ENCODE results near the gene CADPS2. TPM values are rescaled to one million over a fixed set of nuclear protein-coding genes. Genes with fewer than 3 reads are reported as not detected.

The CADPS2 gene
- total RNA-seq, 2 donors from 2014 or later, result 31.9 to 63.9 TPM

DNA sequence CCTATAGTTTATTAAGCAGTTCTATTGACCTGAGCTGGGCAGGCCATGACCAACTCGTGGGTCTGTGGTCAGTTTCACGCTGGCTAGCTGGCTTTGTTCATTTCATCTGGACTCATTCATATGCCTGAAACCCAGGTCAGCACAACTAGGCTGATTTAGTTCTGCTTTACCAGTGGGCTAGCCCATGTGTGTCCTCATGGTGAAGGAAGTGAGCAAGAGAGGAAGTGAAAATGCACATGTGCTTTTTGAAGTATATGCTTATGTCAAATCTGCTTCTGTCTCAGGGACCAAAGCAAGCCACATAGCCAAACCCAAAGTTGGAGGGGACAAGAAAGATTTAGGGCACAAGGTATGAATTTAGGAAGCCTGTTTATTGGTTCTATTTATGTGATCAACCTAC, 341.8 kb downstream of the CADPS2 start:
- DNase-seq (peak in 1 of 4 donors; percentile 10), ATAC-seq (no peak)
- Histone ChIP-seq H3K36me3 (replicated peaks in 1 of 2; ENCODE audit: insufficient read depth in 1 of 2, low read depth in 2 of 2) (no peaks in the 10 kb centered on the region), H3K27ac (no peak overlapping the region), H3K4me1 (no peaks in the 10 kb centered on the region), H3K9me3 (no peaks in the 10 kb centered on the region), H3K4me3 (no peak overlapping the region), H3K27me3 (no peaks in the 10 kb centered on the region)
- WGBS, 2 donors, result 67 to 82% methylated on average over 2 of the region's 2 CpGs
- intact Hi-C loops (cut with DNase I), result no loop called here
- TF ChIP-seq, protein P1, sequence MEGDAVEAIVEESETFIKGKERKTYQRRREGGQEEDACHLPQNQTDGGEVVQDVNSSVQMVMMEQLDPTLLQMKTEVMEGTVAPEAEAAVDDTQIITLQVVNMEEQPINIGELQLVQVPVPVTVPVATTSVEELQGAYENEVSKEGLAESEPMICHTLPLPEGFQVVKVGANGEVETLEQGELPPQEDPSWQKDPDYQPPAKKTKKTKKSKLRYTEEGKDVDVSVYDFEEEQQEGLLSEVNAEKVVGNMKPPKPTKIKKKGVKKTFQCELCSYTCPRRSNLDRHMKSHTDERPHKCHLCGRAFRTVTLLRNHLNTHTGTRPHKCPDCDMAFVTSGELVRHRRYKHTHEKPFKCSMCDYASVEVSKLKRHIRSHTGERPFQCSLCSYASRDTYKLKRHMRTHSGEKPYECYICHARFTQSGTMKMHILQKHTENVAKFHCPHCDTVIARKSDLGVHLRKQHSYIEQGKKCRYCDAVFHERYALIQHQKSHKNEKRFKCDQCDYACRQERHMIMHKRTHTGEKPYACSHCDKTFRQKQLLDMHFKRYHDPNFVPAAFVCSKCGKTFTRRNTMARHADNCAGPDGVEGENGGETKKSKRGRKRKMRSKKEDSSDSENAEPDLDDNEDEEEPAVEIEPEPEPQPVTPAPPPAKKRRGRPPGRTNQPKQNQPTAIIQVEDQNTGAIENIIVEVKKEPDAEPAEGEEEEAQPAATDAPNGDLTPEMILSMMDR (IDR thresholded peaks at IDR 0.05), result no peak
- TF ChIP-seq POLR2A (IDR thresholded peaks at IDR 0.05), result no peak

DNA sequence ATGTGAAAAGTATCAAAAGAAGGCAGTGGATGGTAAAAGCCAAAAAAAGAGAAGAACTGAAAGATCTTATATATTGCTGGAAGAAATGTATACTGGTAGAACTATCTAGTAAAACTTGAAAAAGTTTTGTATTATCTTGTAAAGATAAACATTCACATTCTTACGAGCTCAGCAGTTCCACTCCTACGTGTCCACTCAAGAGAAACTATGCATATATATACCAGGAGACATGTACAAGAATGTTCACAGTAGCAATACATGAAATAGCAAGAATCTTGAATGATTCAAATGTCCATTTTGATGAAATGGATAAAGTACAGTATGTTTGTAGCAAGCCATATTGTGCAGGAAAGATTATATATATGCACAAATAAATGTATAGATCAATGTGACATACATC, 342.4 kb downstream of the CADPS2 start:
- Histone ChIP-seq H3K4me1 (no peaks in the 10 kb centered on the region), H3K27ac (no peak overlapping the region), H3K4me3 (no peak overlapping the region), H3K27me3 (no peaks in the 10 kb centered on the region), H3K9me3 (no peaks in the 10 kb centered on the region), H3K36me3 (replicated peaks in 1 of 2; ENCODE audit: insufficient read depth in 1 of 2, low read depth in 2 of 2) (no peaks in the 10 kb centered on the region)
- no peak for TF ChIP-seq POLR2A (IDR thresholded peaks at IDR 0.05)
- TF ChIP-seq, protein P1 (IDR thresholded peaks at IDR 0.05), result no peak
- 83 to 94% methylated on average over 2 of the region's 2 CpGs for WGBS, 2 donors
- ATAC-seq, result no peak
- DNase-seq, result no peak
- intact Hi-C loops (cut with DNase I), result no loop called here

DNA sequence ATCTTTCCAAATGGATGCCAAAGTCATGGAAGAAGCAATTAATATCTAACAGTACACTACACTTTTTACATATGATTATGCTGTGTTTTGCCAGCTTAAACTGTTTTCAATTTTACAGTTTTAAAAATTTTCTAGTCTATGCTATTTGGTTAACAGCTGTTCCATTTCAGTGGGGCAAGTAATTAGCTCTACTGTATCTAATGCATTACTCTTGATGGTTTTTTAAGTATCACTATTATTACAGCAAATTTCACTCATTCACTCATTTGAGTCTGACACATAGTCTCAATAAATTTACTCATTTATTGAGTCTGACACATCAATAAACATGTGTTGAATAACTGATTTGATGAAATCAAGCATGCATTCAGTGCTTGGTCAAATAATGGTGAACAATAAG, 343.1 kb downstream of the CADPS2 start:
- H3K4me1 ChIP-seq, result no peaks in the 10 kb centered on the region
- DNase-seq, result no peak
- no peak overlapping the region for H3K4me3 ChIP-seq
- TF ChIP-seq, protein P1 (IDR thresholded peaks at IDR 0.05), result no peak
- no peak for TF ChIP-seq POLR2A (IDR thresholded peaks at IDR 0.05)
- H3K27me3 ChIP-seq, result no peaks in the 10 kb centered on the region
- intact Hi-C loops (cut with DNase I), result no loop called here
- no peak for ATAC-seq
- no peaks in the 10 kb centered on the region for H3K36me3 ChIP-seq (replicated peaks in 1 of 2; ENCODE audit: insufficient read depth in 1 of 2, low read depth in 2 of 2)
- no peaks in the 10 kb centered on the region for H3K9me3 ChIP-seq
- H3K27ac ChIP-seq, result no peak overlapping the region

DNA sequence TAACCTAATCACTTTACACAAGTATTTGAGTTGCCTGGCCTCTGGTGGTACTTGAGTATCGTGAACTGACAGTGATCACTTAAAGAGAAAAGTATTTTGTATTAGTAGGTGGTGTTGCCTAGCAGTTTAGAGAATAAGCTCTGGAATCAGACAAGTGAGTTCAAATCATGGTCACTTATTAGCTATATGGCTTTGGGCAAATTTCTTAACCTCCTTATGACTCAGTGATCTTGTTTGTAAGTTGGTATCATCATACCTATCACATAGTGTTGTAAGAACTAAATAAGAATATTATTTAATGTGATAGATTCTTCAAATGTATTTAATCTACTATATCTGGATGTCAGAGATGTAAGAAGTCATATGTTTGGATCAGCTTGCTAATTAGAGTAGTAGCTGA, 351.2 kb downstream of the CADPS2 start:
- DNase-seq, result no peak
- Histone ChIP-seq H3K9me3 (no peaks in the 10 kb centered on the region), H3K36me3 (replicated peaks in 1 of 2; ENCODE audit: insufficient read depth in 1 of 2, low read depth in 2 of 2) (no peaks in the 10 kb centered on the region), H3K27ac (no peak overlapping the region), H3K27me3 (no peaks in the 10 kb centered on the region), H3K4me1 (no peaks in the 10 kb centered on the region), H3K4me3 (no peak overlapping the region)
- intact Hi-C loops (cut with DNase I), result no loop called here
- 85 to 86% methylated on average over 1 of the region's 1 CpG for WGBS, 2 donors
- no peak for ATAC-seq
- no peak for TF ChIP-seq POLR2A (IDR thresholded peaks at IDR 0.05)
- TF ChIP-seq, protein P1 (IDR thresholded peaks at IDR 0.05), result no peak

DNA sequence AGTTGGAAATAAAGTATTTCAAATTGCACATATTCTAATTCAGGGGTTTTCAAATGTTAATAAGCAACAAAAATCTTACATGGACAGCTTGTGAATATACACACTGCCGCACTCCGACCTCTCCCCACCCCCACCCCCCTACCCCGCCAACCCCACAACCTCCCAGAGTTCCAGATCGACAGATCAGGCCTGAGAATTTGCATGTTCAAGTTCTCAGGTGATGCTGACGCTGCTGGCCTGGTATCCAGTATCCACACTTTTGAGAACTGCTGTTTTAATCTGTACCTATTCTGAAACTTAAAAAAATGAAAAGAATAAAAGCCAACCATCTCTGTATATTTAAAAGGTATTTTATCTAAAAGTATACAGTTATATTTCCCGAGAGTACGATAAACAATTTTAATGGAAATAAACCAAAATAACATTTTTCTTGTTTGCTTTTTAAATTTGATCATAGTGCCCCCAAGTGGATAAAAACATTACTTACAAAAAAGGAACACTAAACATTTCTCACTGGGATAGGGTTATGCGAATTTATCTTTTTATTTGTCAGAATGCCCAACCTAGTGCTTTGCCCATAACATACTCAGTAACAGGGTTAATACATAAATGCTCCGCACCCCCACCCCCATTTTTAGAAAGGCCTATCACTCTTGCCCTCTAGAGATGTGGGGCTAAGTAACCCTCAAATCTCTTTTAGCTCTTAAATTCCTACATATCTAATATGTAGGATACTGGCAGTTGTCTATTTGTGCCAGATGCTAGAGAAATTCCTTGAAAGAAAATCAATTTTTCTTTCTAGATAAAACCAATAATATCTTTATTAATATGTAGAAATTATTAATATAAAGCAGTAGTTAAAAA, 353.6 kb downstream of the CADPS2 start:
- Histone ChIP-seq H3K4me1 (no peaks in the 10 kb centered on the region), H3K27me3 (no peaks in the 10 kb centered on the region), H3K27ac (no peak overlapping the region), H3K9me3 (no peaks in the 10 kb centered on the region), H3K4me3 (no peak overlapping the region), H3K36me3 (replicated peaks in 1 of 2; ENCODE audit: insufficient read depth in 1 of 2, low read depth in 2 of 2) (no peaks in the 10 kb centered on the region)
- DNase-seq (no peak), ATAC-seq (no peak)
- 29 to 38% methylated on average over 9 of the region's 9 CpGs for WGBS, 2 donors
- intact Hi-C loops (cut with DNase I), result no loop called here
- TF ChIP-seq, protein P1 (IDR thresholded peaks at IDR 0.05), result peak in 6 of 7 experiments; percentile 17 to 45 (median 37)
- TF ChIP-seq POLR2A (IDR thresholded peaks at IDR 0.05), result no peak

Measured in body of pancreas (tissue), 4 donors.